ENCODE results near the gene KIRREL3. TPM values are rescaled to one million over a fixed set of nuclear protein-coding genes. Genes with fewer than 3 reads are reported as not detected.

The KIRREL3 gene
- total RNA-seq, 1 donor from 2014 or later = under 0.01 TPM

DNA sequence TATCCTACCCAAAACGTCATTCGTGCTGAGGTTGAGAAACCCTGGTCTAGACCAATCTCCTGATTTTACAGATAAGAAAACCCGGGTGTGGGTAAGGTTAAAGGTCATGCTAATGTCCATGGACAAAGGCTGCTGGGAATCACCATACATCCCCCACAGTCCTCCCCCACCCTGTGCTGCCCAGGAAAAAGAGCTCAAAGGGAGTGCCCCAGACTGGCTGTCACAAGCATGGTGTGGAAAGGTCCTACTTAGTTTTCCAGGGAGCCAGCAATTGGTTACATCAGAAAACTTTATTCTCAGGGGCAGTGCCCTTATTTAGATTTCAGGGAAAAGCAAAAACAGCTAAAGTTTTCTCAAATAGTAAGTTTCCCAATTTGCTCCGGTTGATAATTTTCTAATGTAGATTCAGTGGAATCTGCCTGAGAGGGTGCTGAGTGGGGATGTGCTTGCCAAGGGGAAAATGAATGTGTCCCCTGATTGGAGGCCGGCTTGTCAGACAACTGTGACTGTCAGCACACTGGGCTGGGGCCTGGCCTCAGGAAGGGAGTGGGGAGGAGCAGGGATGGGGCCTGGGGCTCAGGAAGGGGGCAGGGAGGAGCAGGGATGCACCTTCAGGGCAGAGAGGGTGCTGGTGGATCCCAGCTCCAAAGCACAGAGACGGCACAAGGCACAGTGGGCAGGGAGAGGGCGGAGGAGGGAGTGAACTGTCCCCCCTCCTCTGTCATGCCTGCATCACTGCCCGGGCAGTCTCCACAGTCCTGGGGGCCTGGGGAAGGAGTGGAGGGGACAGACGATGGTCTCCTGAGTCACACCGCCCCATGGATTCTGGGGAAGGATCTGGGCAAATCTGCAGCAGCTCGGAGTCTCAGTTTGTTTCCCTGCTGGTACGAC is 263.6 kb downstream of the KIRREL3 start:
- Histone ChIP-seq H3K9ac (ENCODE audit: low read depth in 1 of 3, low read length in 3 of 3) (no peak overlapping the region), H3K4me3 (ENCODE audit: low read length in 3 of 3) (no peak overlapping the region), H3K36me3 (ENCODE audit: control insufficient read depth in 3 of 3, insufficient read depth in 3 of 3, low read length in 3 of 3) (no peaks in the 10 kb centered on the region), H3K9me3 (ENCODE audit: control insufficient read depth in 3 of 3, low read length in 3 of 3) (no peaks in the 10 kb centered on the region), H3K27me3 (ENCODE audit: control insufficient read depth in 3 of 3, insufficient read depth in 3 of 3, low read length in 3 of 3) (peaks cover 0 to 4% (median 3%) of the 10 kb centered on the region in 3 donors), H3K4me1 (ENCODE audit: control insufficient read depth in 3 of 3, insufficient read depth in 3 of 3, low read length in 3 of 3) (no peaks in the 10 kb centered on the region), H3K27ac (ENCODE audit: low read depth, low read length) (no peak overlapping the region)

DNA sequence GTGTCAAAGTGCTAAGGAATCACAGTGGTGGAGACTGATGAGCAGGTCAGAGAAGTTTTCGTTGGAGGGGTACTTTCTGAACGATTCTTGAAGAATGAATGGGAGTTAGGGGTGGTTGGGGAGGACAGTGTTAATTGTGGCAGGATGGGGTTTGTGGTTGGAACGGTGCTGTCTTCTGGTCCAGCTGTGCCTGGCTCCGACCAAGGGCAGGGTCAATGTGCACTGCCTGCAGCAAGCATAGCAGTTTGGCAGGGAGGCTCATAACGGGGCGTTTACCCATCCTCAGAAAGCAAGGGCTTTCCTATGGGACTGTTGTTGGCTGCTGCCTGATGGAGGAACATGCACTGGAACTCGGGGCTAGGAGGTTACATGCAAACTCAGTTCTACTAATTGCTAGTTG is 265.8 kb downstream of the KIRREL3 start:
- peaks cover 0 to 4% (median 3%) of the 10 kb centered on the region in 3 donors for H3K27me3 ChIP-seq (ENCODE audit: control insufficient read depth in 3 of 3, insufficient read depth in 3 of 3, low read length in 3 of 3)
- no peaks in the 10 kb centered on the region for H3K9me3 ChIP-seq (ENCODE audit: control insufficient read depth in 3 of 3, low read length in 3 of 3)
- no peaks in the 10 kb centered on the region for H3K36me3 ChIP-seq (ENCODE audit: control insufficient read depth in 3 of 3, insufficient read depth in 3 of 3, low read length in 3 of 3)
- H3K4me3 ChIP-seq (ENCODE audit: low read length in 3 of 3) = no peak overlapping the region
- H3K4me1 ChIP-seq (ENCODE audit: control insufficient read depth in 3 of 3, insufficient read depth in 3 of 3, low read length in 3 of 3) = no peaks in the 10 kb centered on the region
- no peak overlapping the region for H3K9ac ChIP-seq (ENCODE audit: low read depth in 1 of 3, low read length in 3 of 3)
- no peak overlapping the region for H3K27ac ChIP-seq (ENCODE audit: low read depth, low read length)

DNA sequence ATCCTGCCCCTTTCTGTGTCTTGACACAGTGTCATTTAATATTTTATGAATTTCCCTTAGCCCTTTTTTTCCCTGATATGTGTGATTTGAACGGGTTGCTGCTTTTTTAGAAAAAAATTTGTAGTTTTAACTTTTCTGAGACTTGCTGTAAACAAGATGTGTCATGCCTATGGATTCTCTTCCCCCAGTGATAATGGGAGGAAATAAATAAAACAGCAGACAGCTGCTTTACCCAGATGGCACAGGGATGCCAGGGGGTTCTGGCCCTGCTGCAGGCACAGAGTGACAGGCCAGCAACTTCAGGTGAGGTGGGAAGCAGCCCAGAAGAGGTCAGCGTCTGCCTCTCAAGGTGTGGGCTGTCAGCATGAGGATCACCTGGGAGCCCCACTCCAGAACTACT is 266.9 kb downstream of the KIRREL3 start:
- peaks cover 0 to 4% (median 3%) of the 10 kb centered on the region in 3 donors for H3K27me3 ChIP-seq (ENCODE audit: control insufficient read depth in 3 of 3, insufficient read depth in 3 of 3, low read length in 3 of 3)
- H3K27ac ChIP-seq (ENCODE audit: low read depth, low read length) = no peak overlapping the region
- no peak overlapping the region for H3K4me3 ChIP-seq (ENCODE audit: low read length in 3 of 3)
- no peaks in the 10 kb centered on the region for H3K36me3 ChIP-seq (ENCODE audit: control insufficient read depth in 3 of 3, insufficient read depth in 3 of 3, low read length in 3 of 3)
- H3K9ac ChIP-seq (ENCODE audit: low read depth in 1 of 3, low read length in 3 of 3) = no peak overlapping the region
- no peaks in the 10 kb centered on the region for H3K9me3 ChIP-seq (ENCODE audit: control insufficient read depth in 3 of 3, low read length in 3 of 3)
- H3K4me1 ChIP-seq (ENCODE audit: control insufficient read depth in 3 of 3, insufficient read depth in 3 of 3, low read length in 3 of 3) = no peaks in the 10 kb centered on the region

DNA sequence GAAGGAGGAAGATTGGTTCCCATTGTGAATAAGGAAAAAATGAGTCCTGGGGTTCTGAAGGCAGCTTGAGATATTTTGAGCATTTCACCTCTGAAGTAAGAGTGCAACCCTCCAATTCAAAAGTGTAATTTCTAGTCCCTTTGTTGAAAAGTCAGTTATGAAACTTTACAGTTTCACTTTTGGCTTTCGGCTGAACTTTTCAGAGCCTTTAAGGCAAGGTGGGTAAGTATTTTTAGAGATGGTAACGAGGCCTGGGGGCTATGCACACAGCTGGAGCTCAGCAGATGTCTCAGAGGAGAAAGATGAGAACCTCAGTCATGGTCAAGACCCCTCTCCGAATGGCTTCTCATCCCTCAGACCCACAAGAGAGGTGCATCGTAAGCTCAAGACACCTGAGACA is 267.6 kb downstream of the KIRREL3 start:
- no peak overlapping the region for H3K27ac ChIP-seq (ENCODE audit: low read depth, low read length)
- no peak overlapping the region for H3K4me3 ChIP-seq (ENCODE audit: low read length in 3 of 3)
- H3K9ac ChIP-seq (ENCODE audit: low read depth in 1 of 3, low read length in 3 of 3) = no peak overlapping the region
- H3K4me1 ChIP-seq (ENCODE audit: control insufficient read depth in 3 of 3, insufficient read depth in 3 of 3, low read length in 3 of 3) = no peaks in the 10 kb centered on the region
- peaks cover 0 to 4% (median 3%) of the 10 kb centered on the region in 3 donors for H3K27me3 ChIP-seq (ENCODE audit: control insufficient read depth in 3 of 3, insufficient read depth in 3 of 3, low read length in 3 of 3)
- no peaks in the 10 kb centered on the region for H3K36me3 ChIP-seq (ENCODE audit: control insufficient read depth in 3 of 3, insufficient read depth in 3 of 3, low read length in 3 of 3)
- no peaks in the 10 kb centered on the region for H3K9me3 ChIP-seq (ENCODE audit: control insufficient read depth in 3 of 3, low read length in 3 of 3)

DNA sequence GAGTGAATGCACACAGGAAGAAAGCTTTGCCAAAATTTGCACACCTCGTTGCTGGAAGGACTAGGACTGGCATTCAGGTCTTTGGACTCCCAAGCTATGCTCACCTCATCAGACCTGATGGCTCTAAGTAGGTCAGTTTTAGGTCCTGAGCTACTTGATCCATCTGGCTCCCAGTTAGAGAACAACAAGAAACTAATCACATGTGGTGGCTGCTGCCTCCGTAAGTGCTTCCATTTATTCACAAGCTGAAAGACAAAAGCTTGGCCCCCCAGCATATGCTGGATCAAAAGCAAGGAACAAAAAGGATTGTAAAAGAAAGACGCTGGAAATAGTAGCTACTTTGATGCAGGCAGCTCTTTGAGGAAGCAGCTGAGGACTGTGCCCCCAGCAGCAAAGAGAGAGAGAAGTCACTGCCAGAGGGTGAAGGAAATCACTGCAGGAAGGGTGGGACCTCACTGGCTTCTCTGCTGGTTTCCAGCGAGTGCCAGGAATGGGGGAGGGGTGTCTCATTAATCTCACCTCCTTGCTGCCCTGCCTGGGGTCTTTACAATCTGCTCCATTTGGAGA is 268.9 kb downstream of the KIRREL3 start:
- Histone ChIP-seq H3K27ac (ENCODE audit: low read depth, low read length) (no peak overlapping the region), H3K27me3 (ENCODE audit: control insufficient read depth in 3 of 3, insufficient read depth in 3 of 3, low read length in 3 of 3) (peaks cover 0 to 12% (median 0%) of the 10 kb centered on the region in 3 donors), H3K9ac (ENCODE audit: low read depth in 1 of 3, low read length in 3 of 3) (no peak overlapping the region), H3K4me3 (ENCODE audit: low read length in 3 of 3) (no peak overlapping the region), H3K9me3 (ENCODE audit: control insufficient read depth in 3 of 3, low read length in 3 of 3) (no peaks in the 10 kb centered on the region), H3K4me1 (ENCODE audit: control insufficient read depth in 3 of 3, insufficient read depth in 3 of 3, low read length in 3 of 3) (no peaks in the 10 kb centered on the region), H3K36me3 (ENCODE audit: control insufficient read depth in 3 of 3, insufficient read depth in 3 of 3, low read length in 3 of 3) (no peaks in the 10 kb centered on the region)

DNA sequence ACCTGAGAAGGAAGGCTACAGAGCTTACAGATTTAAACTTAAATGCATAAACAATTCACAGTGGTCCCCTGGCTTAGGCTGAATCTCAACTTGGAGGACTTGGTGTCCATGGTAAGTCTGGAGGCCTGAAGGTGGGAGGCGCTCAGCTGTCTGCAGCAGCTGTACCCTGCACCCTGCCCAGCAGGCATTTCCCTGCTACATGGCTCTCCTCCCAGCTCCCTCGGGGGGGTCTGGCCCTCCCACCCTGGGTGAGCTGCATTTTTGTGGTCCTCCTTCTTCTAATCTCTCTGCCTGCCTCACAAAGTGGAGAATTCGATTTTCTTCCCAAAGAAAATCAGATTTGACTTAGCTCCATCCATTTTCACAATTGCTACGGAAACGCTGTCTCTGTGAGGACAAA is 273.2 kb downstream of the KIRREL3 start:
- H3K27me3 ChIP-seq (ENCODE audit: control insufficient read depth in 3 of 3, insufficient read depth in 3 of 3, low read length in 3 of 3) = peaks cover 0 to 8% (median 0%) of the 10 kb centered on the region in 3 donors
- H3K27ac ChIP-seq (ENCODE audit: low read depth, low read length) = no peak overlapping the region
- H3K4me3 ChIP-seq (ENCODE audit: low read length in 3 of 3) = no peak overlapping the region
- no peak overlapping the region for H3K9ac ChIP-seq (ENCODE audit: low read depth in 1 of 3, low read length in 3 of 3)
- H3K4me1 ChIP-seq (ENCODE audit: control insufficient read depth in 3 of 3, insufficient read depth in 3 of 3, low read length in 3 of 3) = no peaks in the 10 kb centered on the region
- no peaks in the 10 kb centered on the region for H3K36me3 ChIP-seq (ENCODE audit: control insufficient read depth in 3 of 3, insufficient read depth in 3 of 3, low read length in 3 of 3)
- peaks cover 0 to 2% (median 0%) of the 10 kb centered on the region in 3 donors for H3K9me3 ChIP-seq (ENCODE audit: control insufficient read depth in 3 of 3, low read length in 3 of 3)

DNA sequence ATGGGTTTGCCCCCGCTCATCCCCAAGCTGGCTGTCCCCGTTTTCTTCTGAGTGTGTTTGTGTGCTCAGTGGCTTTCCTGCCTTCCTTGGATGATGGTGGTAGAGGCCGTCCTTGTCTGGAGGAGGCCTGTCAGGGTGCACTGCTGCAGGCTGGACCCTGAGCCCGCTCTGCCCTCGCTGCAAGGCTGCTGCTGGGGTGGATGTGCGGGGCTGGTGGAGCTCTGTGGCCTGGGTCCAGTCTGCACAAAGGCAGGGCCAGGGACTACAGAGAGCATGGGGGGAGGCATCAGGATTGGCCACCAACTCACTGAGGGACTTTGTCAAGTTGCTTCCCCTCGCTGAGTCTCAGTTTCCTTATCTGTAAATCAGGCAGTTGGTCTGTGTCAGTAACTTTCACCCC is 275.0 kb downstream of the KIRREL3 start:
- Histone ChIP-seq H3K4me1 (ENCODE audit: control insufficient read depth in 3 of 3, insufficient read depth in 3 of 3, low read length in 3 of 3) (peaks cover 0 to 3% (median 0%) of the 10 kb centered on the region in 3 donors), H3K27ac (ENCODE audit: low read depth, low read length) (no peak overlapping the region), H3K36me3 (ENCODE audit: control insufficient read depth in 3 of 3, insufficient read depth in 3 of 3, low read length in 3 of 3) (no peaks in the 10 kb centered on the region), H3K27me3 (ENCODE audit: control insufficient read depth in 3 of 3, insufficient read depth in 3 of 3, low read length in 3 of 3) (peaks cover 0 to 8% (median 0%) of the 10 kb centered on the region in 3 donors), H3K4me3 (ENCODE audit: low read length in 3 of 3) (no peak overlapping the region), H3K9ac (ENCODE audit: low read depth in 1 of 3, low read length in 3 of 3) (no peak overlapping the region), H3K9me3 (ENCODE audit: control insufficient read depth in 3 of 3, low read length in 3 of 3) (peaks cover 0 to 2% (median 0%) of the 10 kb centered on the region in 3 donors)

DNA sequence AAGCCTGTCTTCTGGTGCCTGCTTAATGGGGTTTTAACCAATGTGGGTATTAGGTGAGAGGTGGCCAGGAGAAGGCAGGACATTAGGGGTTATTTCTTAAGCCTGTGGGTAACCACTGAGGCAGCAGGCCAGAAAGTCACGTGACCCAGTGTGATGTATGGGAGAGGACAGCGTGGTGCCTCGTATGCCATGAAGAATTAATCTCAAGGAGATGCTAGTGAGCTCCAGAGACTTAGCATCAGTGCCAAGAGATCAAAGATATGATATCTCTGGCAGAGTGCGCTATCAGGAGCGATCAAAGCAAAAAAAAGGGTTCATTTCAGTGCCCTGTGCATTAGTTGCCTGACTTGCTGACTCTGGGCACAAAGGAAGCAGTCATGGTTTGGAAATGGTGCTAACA is 275.5 kb downstream of the KIRREL3 start:
- Histone ChIP-seq H3K9me3 (ENCODE audit: control insufficient read depth in 3 of 3, low read length in 3 of 3) (peaks cover 0 to 2% (median 0%) of the 10 kb centered on the region in 3 donors), H3K9ac (ENCODE audit: low read depth in 1 of 3, low read length in 3 of 3) (no peak overlapping the region), H3K27ac (ENCODE audit: low read depth, low read length) (no peak overlapping the region), H3K4me1 (ENCODE audit: control insufficient read depth in 3 of 3, insufficient read depth in 3 of 3, low read length in 3 of 3) (peaks cover 0 to 4% (median 0%) of the 10 kb centered on the region in 3 donors), H3K4me3 (ENCODE audit: low read length in 3 of 3) (no peak overlapping the region), H3K36me3 (ENCODE audit: control insufficient read depth in 3 of 3, insufficient read depth in 3 of 3, low read length in 3 of 3) (no peaks in the 10 kb centered on the region), H3K27me3 (ENCODE audit: control insufficient read depth in 3 of 3, insufficient read depth in 3 of 3, low read length in 3 of 3) (peaks cover 0 to 8% (median 0%) of the 10 kb centered on the region in 3 donors)

DNA sequence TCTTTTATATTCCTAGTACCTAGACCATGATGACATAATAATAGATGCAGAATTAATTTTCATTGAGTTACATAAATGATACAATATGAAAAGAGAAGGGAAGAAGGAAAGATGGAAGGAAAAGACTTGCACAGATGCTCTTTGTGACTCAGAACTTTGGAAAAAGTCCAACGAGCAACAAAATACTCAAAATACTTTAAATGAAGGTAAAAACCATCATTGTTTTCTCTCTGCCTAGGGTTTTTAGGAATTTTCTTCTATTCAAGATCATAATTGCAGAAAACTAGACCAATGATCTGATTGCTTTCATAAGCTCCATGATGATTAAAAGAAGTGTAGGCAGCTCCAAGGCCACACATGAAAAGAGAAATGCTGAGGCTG is 276.9 kb downstream of the KIRREL3 start:
- Histone ChIP-seq H3K9me3 (ENCODE audit: control insufficient read depth in 3 of 3, low read length in 3 of 3) (peaks cover 0 to 2% (median 0%) of the 10 kb centered on the region in 3 donors), H3K36me3 (ENCODE audit: control insufficient read depth in 3 of 3, insufficient read depth in 3 of 3, low read length in 3 of 3) (no peaks in the 10 kb centered on the region), H3K9ac (ENCODE audit: low read depth in 1 of 3, low read length in 3 of 3) (no peak overlapping the region), H3K4me1 (ENCODE audit: control insufficient read depth in 3 of 3, insufficient read depth in 3 of 3, low read length in 3 of 3) (peaks cover 0 to 4% (median 0%) of the 10 kb centered on the region in 3 donors), H3K4me3 (ENCODE audit: low read length in 3 of 3) (no peak overlapping the region), H3K27me3 (ENCODE audit: control insufficient read depth in 3 of 3, insufficient read depth in 3 of 3, low read length in 3 of 3) (peaks cover 0 to 13% (median 0%) of the 10 kb centered on the region in 3 donors), H3K27ac (ENCODE audit: low read depth, low read length) (no peak overlapping the region)
